H9 (cell line): ENCODE results near the gene BHLHA9. TPM values are rescaled to one million over a fixed set of nuclear protein-coding genes. Genes with fewer than 3 reads are reported as not detected.

Experiments
- DNase-seq: peaks from one replicate; pipeline ENCODE4 v3.0.0-alpha.2; 2017
- H2AFZ ChIP-seq: one replicate; pipeline ENCODE4 v1.6.1; 2013; ENCODE audit warnings: mild to moderate bottlenecking, low read length, control low read depth, moderate library complexity
- H2AK5ac ChIP-seq: 2 replicates; pipeline ENCODE4 v1.6.1; 2013; ENCODE audit warnings: low read length, control low read depth, mixed read lengths; ENCODE audit not compliant: insufficient read length
- H2BK120ac ChIP-seq: one replicate; pipeline ENCODE4 v1.6.1; 2013; ENCODE audit warnings: low read depth, mild to moderate bottlenecking, low read length, control low read depth, inconsistent platforms; ENCODE audit not compliant: poor library complexity, severe bottlenecking
- H2BK12ac ChIP-seq: 2 replicates; pipeline ENCODE4 v1.6.1; 2013; ENCODE audit warnings: low read length, control low read depth, mixed read lengths, low read depth; ENCODE audit not compliant: insufficient read length
- H2BK15ac ChIP-seq: 2 replicates; pipeline ENCODE4 v1.6.1; 2013; ENCODE audit warnings: low read depth, low read length, control low read depth
- H2BK20ac ChIP-seq: one replicate; pipeline ENCODE4 v1.6.1; 2013; ENCODE audit warnings: low read depth, mild to moderate bottlenecking, low read length, control low read depth, inconsistent platforms; ENCODE audit not compliant: poor library complexity, severe bottlenecking
- H2BK5ac ChIP-seq: 2 replicates; pipeline ENCODE4 v1.6.1; 2013; ENCODE audit warnings: low read length, control low read depth, mixed read lengths; ENCODE audit not compliant: insufficient read length
- H3K14ac ChIP-seq: 2 replicates; pipeline ENCODE4 v1.6.1; 2013; ENCODE audit warnings: low read length, control low read depth; ENCODE audit not compliant: insufficient read depth
- H3K18ac ChIP-seq: 2 replicates; pipeline ENCODE4 v1.6.1; 2013; ENCODE audit warnings: low read depth, mild to moderate bottlenecking, mixed read lengths, low read length, control low read depth; ENCODE audit not compliant: insufficient read length
- H3K23ac ChIP-seq: 2 replicates; pipeline ENCODE4 v1.6.1; 2013; ENCODE audit warnings: low read length, control low read depth, mixed read lengths, low read depth; ENCODE audit not compliant: insufficient read length
- H3K23me2 ChIP-seq: 2 replicates; pipeline ENCODE4 v1.6.1; 2013; ENCODE audit warnings: low read depth, mild to moderate bottlenecking, mixed read lengths, low read length, control low read depth; ENCODE audit not compliant: insufficient read length, poor library complexity, severe bottlenecking
- H3K27ac ChIP-seq: 2 replicates; pipeline ENCODE4 v1.5.1; 2013; ENCODE audit warnings: low read length, control low read depth, mixed read lengths, low read depth; ENCODE audit not compliant: insufficient read length
- H3K27me3 ChIP-seq: 2 replicates; pipeline ENCODE4 v1.6.1; 2013; ENCODE audit warnings: low read length, control low read depth, inconsistent platforms; ENCODE audit not compliant: insufficient read depth
- H3K4ac ChIP-seq: 2 replicates; pipeline ENCODE4 v1.6.1; 2013; ENCODE audit warnings: low read depth, mild to moderate bottlenecking, control low read depth, inconsistent platforms, low read length, moderate library complexity
- H3K4me1 ChIP-seq: 2 replicates; pipeline ENCODE4 v1.6.1; 2013; ENCODE audit warnings: low read length, control low read depth, inconsistent platforms; ENCODE audit not compliant: insufficient read depth
- H3K4me2 ChIP-seq: 2 replicates; pipeline ENCODE4 v1.6.1; 2013; ENCODE audit warnings: low read length, control low read depth, mixed read lengths; ENCODE audit not compliant: insufficient read length, insufficient read depth
- H3K56ac ChIP-seq: 2 replicates; pipeline ENCODE4 v1.6.1; 2013; ENCODE audit warnings: low read depth, mild to moderate bottlenecking, mixed read lengths, low read length, control low read depth; ENCODE audit not compliant: insufficient read length
- H3K79me1 ChIP-seq: 2 replicates; pipeline ENCODE4 v1.6.1; 2013; ENCODE audit warnings: low read depth, mild to moderate bottlenecking, moderate library complexity, low read length, control low read depth, inconsistent platforms; ENCODE audit not compliant: insufficient read depth, poor library complexity, severe bottlenecking
- H3K79me2 ChIP-seq: 2 replicates; pipeline ENCODE4 v1.6.1; 2013; ENCODE audit warnings: low read length, control low read depth, inconsistent platforms; ENCODE audit not compliant: insufficient read depth
- H3K9ac ChIP-seq: 2 replicates; pipeline ENCODE4 v1.6.1; 2013; ENCODE audit warnings: low read length, control low read depth, mixed read lengths; ENCODE audit not compliant: insufficient read length; ENCODE audit errors: extremely low read depth
- H3K9me3 ChIP-seq: one replicate; pipeline ENCODE4 v1.6.1; 2013; ENCODE audit warnings: low read depth, low read length, inconsistent platforms; ENCODE audit not compliant: control insufficient read depth
- H3T11ph ChIP-seq: one replicate; pipeline ENCODE4 v1.6.1; 2013; ENCODE audit warnings: mild to moderate bottlenecking, low read length, control low read depth, inconsistent platforms
- H4K20me1 ChIP-seq: one replicate; pipeline ENCODE4 v1.6.1; 2013; ENCODE audit not compliant: control insufficient read depth, insufficient read length, insufficient read depth
- H4K5ac ChIP-seq: 2 replicates; pipeline ENCODE4 v1.6.1; 2013; ENCODE audit warnings: low read depth, mild to moderate bottlenecking, mixed read lengths, low read length, control low read depth; ENCODE audit not compliant: insufficient read length
- H4K8ac ChIP-seq: replicated peaks from 2 replicates; pipeline ENCODE4 v1.6.1; 2013; ENCODE audit warnings: low read length, control low read depth, mixed read lengths, low read depth; ENCODE audit not compliant: insufficient read length
- H4K91ac ChIP-seq: 2 replicates; pipeline ENCODE4 v1.6.1; 2013; ENCODE audit warnings: low read depth, mild to moderate bottlenecking, moderate library complexity, mixed read lengths, low read length, control low read depth; ENCODE audit not compliant: insufficient read length
- H3K27ac Mint-ChIP-seq, 3 experiments: 2 replicates in 2 of 3; 3 replicates in 1 of 3; pipeline ENCODE4 v1.8.0; 2020 to 2021; ENCODE audit warnings: mixed read lengths in 3 of 3, mild to moderate bottlenecking in 1 of 3, moderate library complexity in 1 of 3
- H3K27me3 Mint-ChIP-seq: 2 replicates; pipeline ENCODE4 v1.8.0; 2021; ENCODE audit warnings: low read depth, mild to moderate bottlenecking, moderate library complexity, mixed read lengths
- H3K36me3 Mint-ChIP-seq, 3 experiments: 2 replicates in 2 of 3; 3 replicates in 1 of 3; pipeline ENCODE4 v1.8.0; 2020 to 2021; ENCODE audit warnings: low read depth in 3 of 3, mixed read lengths in 3 of 3; ENCODE audit not compliant: insufficient read depth in 1 of 3
- H3K4me1 Mint-ChIP-seq, 2 experiments: 2 replicates each; pipeline ENCODE4 v1.8.0; 2020; ENCODE audit warnings: mixed read lengths in 2 of 2
- H3K4me3 Mint-ChIP-seq, 2 experiments: 2 replicates in 1 of 2; 3 replicates in 1 of 2; pipeline ENCODE4 v1.8.0; 2020 to 2021; ENCODE audit warnings: mild to moderate bottlenecking in 2 of 2, mixed read lengths in 2 of 2, moderate library complexity in 1 of 2
- H3K9me3 Mint-ChIP-seq, 2 experiments: 2 replicates in 1 of 2; 3 replicates in 1 of 2; pipeline ENCODE4 v1.8.0; 2020; ENCODE audit warnings: mild to moderate bottlenecking in 2 of 2, mixed read lengths in 2 of 2, moderate library complexity in 1 of 2
- WGBS: extraction: QIAGEN DNeasy Blood & Tissue Kit; methylation state at CpG from one replicate; pipeline ENCODE4 v1.1.7; 2013; ENCODE audit warnings: missing lambda C conversion rate, low lambda C conversion rate, mixed read lengths; ENCODE audit not compliant: insufficient read length; ENCODE audit errors: extremely low coverage; 5-methylcytosine and 5-hydroxymethylcytosine counted together
- total RNA-seq: library from RNA; stranded (reverse); gene quantifications from 2 replicates; pipeline ENCODE4 v1.2.1, GENCODE V29; 2021
- TF ChIP-seq, protein P1 (sequence below): fragments of 200-600 bp; sonication (generic); conservative IDR thresholded peaks from 3 replicates; pipeline ENCODE4 v1.8.0; 2021; ENCODE audit warnings: antibody characterized with exemption, mild to moderate bottlenecking

Gene BHLHA9
- total RNA-seq, 1 experiment from 2014 or later, result not detected

DNA sequence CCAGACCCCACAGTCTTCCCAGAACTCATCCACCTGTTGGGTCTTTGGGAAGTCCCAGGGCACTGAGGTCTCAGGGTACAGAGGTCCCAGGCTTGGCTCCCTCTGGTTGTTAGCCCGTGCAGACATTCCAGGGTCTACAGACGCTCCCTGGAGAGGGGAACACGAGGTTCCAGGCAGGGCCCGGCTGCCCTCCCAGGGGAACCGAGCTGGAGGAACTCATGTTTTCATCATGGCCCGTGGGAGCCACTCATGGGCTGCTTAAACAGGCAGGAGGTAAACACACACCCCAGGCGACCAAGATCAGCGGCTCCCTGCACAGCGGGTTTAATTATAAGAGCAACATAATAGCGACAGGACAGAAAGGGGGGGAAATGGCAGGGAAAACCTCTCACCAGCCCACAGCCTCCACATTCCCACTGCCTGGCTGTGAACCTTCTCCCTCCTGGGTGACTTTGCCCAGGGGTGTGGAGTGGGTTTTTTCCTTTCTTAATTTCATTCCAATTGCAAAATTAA is 45.7 kb downstream of the BHLHA9 start:
- H3K4me1 ChIP-seq, result no peaks in the 10 kb centered on the region
- no peak overlapping the region for H2AK5ac ChIP-seq
- no peak overlapping the region for H3K4me2 ChIP-seq
- H3K79me2 ChIP-seq, result no peaks in the 10 kb centered on the region
- H3K79me1 ChIP-seq, result no peaks in the 10 kb centered on the region
- H3T11ph ChIP-seq, result no peak overlapping the region
- H4K91ac ChIP-seq, result no peak overlapping the region
- H2BK120ac ChIP-seq, result no peak overlapping the region
- H2BK15ac ChIP-seq, result no peak overlapping the region
- H3K14ac ChIP-seq, result no peak overlapping the region
- H3K9ac ChIP-seq, result no peak overlapping the region
- no peak overlapping the region for H2BK12ac ChIP-seq
- H3K23me2 ChIP-seq, result no peaks in the 10 kb centered on the region
- no peaks in the 10 kb centered on the region for H4K20me1 ChIP-seq
- H3K18ac ChIP-seq, result no peak overlapping the region
- TF ChIP-seq, protein P1, sequence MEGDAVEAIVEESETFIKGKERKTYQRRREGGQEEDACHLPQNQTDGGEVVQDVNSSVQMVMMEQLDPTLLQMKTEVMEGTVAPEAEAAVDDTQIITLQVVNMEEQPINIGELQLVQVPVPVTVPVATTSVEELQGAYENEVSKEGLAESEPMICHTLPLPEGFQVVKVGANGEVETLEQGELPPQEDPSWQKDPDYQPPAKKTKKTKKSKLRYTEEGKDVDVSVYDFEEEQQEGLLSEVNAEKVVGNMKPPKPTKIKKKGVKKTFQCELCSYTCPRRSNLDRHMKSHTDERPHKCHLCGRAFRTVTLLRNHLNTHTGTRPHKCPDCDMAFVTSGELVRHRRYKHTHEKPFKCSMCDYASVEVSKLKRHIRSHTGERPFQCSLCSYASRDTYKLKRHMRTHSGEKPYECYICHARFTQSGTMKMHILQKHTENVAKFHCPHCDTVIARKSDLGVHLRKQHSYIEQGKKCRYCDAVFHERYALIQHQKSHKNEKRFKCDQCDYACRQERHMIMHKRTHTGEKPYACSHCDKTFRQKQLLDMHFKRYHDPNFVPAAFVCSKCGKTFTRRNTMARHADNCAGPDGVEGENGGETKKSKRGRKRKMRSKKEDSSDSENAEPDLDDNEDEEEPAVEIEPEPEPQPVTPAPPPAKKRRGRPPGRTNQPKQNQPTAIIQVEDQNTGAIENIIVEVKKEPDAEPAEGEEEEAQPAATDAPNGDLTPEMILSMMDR, result no peak
- Mint-ChIP-seq H3K4me3 (no peak overlapping the region), H3K9me3 (no peaks in the 10 kb centered on the region), H3K27me3 (peaks cover 25% of the 10 kb centered on the region), H3K27ac (no peak overlapping the region; a peak in 1 of 7 replicates), H3K36me3 (no peaks in the 10 kb centered on the region), H3K4me1 (peaks cover 2 to 8% of the 10 kb centered on the region in 2 experiments; a peak in 3 of 4 replicates)
- H4K8ac ChIP-seq, result no peak overlapping the region
- no peak overlapping the region for H3K23ac ChIP-seq
- no peak for DNase-seq
- no peak overlapping the region for H3K56ac ChIP-seq
- H2BK20ac ChIP-seq, result no peak overlapping the region
- WGBS, result no CpG with 5 or more reads among the region's 10 CpGs
- H3K9me3 ChIP-seq, result no peaks in the 10 kb centered on the region
- H3K27ac ChIP-seq, result no peak overlapping the region
- H3K27me3 ChIP-seq, result no peaks in the 10 kb centered on the region
- no peak overlapping the region for H4K5ac ChIP-seq
- H3K4ac ChIP-seq, result no peak overlapping the region
- H2BK5ac ChIP-seq, result no peak overlapping the region
- H2AFZ ChIP-seq, result no peak overlapping the region

Other genes with a start within 250 kb of the BHLHA9 start
- 31.3 and 34.7 TPM in 2 replicates for gene ABR, start 90.5 kb upstream of the BHLHA9 start, total RNA-seq
- not detected in 2 replicates for gene TRARG1, start 9.2 kb downstream of the BHLHA9 start, total RNA-seq
- gene YWHAE, start 129.8 kb downstream of the BHLHA9 start, total RNA-seq, result 1,282 and 1,294 TPM in 2 replicates
- gene CRK, start 185.8 kb downstream of the BHLHA9 start, total RNA-seq, result 58.9 and 60.5 TPM in 2 replicates
- 86.5 and 87.4 TPM in 2 replicates for gene MYO1C, start 222.2 kb downstream of the BHLHA9 start, total RNA-seq
- gene INPP5K, start 246.2 kb downstream of the BHLHA9 start, total RNA-seq, result 28.1 and 29.4 TPM in 2 replicates